HG03460 (cell line): ENCODE data around the gene VEPH1.

Experiments
- ATAC-seq: cut with Tn5 transposase; IDR thresholded peaks from one replicate; pipeline ENCODE4 v1.9.1; 2021; ENCODE audit not compliant: unreplicated experiment

VEPH1 gene

GRCh38 chr3:157275832-157276231, 227.4 kb downstream of the VEPH1 start:
- no peak for ATAC-seq

GRCh38 chr3:157274644-157275137, 228.5 kb downstream of the VEPH1 start:
- no peak for ATAC-seq

- ATAC-seq: no peak
Measured at GRCh38 chr3:157271283-157271882, 231.8 kb downstream of the VEPH1 start.

- no peak for ATAC-seq
Measured at GRCh38 chr3:157268026-157268425, 235.2 kb downstream of the VEPH1 start.

- ATAC-seq: no peak
Measured at GRCh38 chr3:157265931-157266330, 237.3 kb downstream of the VEPH1 start.

- ATAC-seq: no peak
Measured at GRCh38 chr3:157263027-157263426, 240.2 kb downstream of the VEPH1 start.

GRCh38 chr3:157261000-157261399, 242.2 kb downstream of the VEPH1 start:
- ATAC-seq: no peak

GRCh38 chr3:157259825-157260224, 243.4 kb downstream of the VEPH1 start:
- no peak for ATAC-seq

GRCh38 chr3:157257101-157257500, 246.1 kb downstream of the VEPH1 start:
- ATAC-seq: no peak

- ATAC-seq: no peak
Measured at GRCh38 chr3:157255797-157256196, 247.4 kb downstream of the VEPH1 start.

GRCh38 chr3:157251685-157252084, 251.5 kb downstream of the VEPH1 start:
- ATAC-seq: no peak

GRCh38 chr3:157249606-157250005, 253.6 kb downstream of the VEPH1 start:
- no peak for ATAC-seq

- no peak for ATAC-seq
Measured at GRCh38 chr3:157248590-157249422, 254.4 kb downstream of the VEPH1 start.

- no peak for ATAC-seq
Measured at GRCh38 chr3:157247391-157247790, 255.8 kb downstream of the VEPH1 start.

- no peak for ATAC-seq
Measured at GRCh38 chr3:157242836-157243235, 260.4 kb downstream of the VEPH1 start.

GRCh38 chr3:157241599-157241998, 261.6 kb downstream of the VEPH1 start:
- no peak for ATAC-seq

- ATAC-seq: no peak
Measured at GRCh38 chr3:157240408-157240807, 262.8 kb downstream of the VEPH1 start.

- ATAC-seq: peak; percentile 99
Measured at GRCh38 chr3:157239082-157239704, 264.0 kb downstream of the VEPH1 start.

- no peak for ATAC-seq
Measured at GRCh38 chr3:157238457-157238856, 264.8 kb downstream of the VEPH1 start.

GRCh38 chr3:157237886-157238285, 265.3 kb downstream of the VEPH1 start:
- no peak for ATAC-seq

GRCh38 chr3:157235291-157235690, 267.9 kb downstream of the VEPH1 start:
- ATAC-seq: no peak

GRCh38 chr3:157233923-157234322, 269.3 kb downstream of the VEPH1 start:
- no peak for ATAC-seq
